ENCODE measurements around the gene C1orf53.
A peak's percentile ranks its signal among the peaks of the same experiment; 100 is the strongest.

The C1orf53 gene

GRCh38 chr1:197954718-197955418, 52.4 kb downstream of the C1orf53 start:
- TF ChIP-seq ZNF70 (CRISPR knock-in tag; IDR thresholded peaks at IDR 0.05) (no peak), TSHZ2 (CRISPR knock-in tag; IDR thresholded peaks at IDR 0.05) (no peak), ZNF565 (CRISPR knock-in tag; conservative IDR thresholded peaks at IDR 0.05; ENCODE audit: low read depth) (no peak), RARB (CRISPR knock-in tag; IDR thresholded peaks at IDR 0.05) (no peak), ZC3H10 (CRISPR knock-in tag; IDR thresholded peaks at IDR 0.05) (no peak)
- TF ChIP-seq, protein P1, sequence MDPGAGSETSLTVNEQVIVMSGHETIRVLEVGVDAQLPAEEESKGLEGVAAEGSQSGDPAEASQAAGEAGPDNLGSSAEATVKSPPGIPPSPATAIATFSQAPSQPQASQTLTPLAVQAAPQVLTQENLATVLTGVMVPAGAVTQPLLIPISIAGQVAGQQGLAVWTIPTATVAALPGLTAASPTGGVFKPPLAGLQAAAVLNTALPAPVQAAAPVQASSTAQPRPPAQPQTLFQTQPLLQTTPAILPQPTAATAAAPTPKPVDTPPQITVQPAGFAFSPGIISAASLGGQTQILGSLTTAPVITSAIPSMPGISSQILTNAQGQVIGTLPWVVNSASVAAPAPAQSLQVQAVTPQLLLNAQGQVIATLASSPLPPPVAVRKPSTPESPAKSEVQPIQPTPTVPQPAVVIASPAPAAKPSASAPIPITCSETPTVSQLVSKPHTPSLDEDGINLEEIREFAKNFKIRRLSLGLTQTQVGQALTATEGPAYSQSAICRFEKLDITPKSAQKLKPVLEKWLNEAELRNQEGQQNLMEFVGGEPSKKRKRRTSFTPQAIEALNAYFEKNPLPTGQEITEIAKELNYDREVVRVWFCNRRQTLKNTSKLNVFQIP (CRISPR knock-in tag; IDR thresholded peaks at IDR 0.05; ENCODE audit: borderline replicate concordance, low read depth): no peak
- peak; percentile 27; the same call in 2 of the 3 replicates for ATAC-seq

DNA sequence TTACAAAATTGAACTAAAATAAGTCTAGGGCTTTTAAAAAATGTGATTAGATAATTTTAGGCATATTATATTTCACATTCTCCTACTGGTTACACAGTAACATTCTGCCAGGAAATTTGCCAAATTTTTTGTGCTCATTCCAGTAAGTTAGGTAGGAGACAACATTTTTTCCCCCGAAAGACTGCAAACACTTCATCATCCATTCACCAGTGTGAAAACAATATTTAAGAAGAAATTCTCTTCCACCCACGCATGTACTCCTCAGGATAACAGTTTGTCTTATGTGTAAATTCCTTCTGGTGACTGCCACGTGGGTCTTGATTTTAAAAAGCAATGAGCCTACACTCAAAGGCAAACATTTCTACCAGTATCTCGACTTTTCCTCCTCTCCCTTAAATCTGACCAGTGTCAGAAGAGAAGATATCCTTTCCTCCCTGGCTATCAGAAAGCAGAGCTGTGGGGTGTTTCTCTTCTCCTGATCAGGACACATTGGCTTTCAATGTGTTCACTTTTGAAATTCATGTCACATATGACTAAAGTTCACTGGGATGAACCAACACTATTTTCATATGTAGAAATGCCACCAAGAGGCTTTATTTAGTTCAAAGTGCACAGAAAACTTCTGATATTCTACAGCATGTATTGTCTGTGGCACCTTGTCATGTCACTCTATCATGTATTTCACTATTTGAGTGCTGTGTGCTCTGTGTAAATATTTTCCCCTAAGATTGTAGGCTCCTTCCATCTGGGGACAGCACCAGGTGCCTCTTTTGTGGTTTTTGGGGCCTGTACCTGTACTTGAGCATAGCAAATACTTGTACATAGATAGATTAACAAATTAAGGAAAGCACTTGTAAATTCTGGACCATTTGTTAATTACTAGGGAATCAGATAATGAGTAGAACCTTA, 53.3 kb downstream of the C1orf53 start:
- peak; percentile 80 for ATAC-seq
- TF ChIP-seq, protein P1 (CRISPR knock-in tag; IDR thresholded peaks at IDR 0.05; ENCODE audit: borderline replicate concordance, low read depth): no peak
- TF ChIP-seq ZFP3 (CRISPR knock-in tag; IDR thresholded peaks at IDR 0.05) (no peak), OSR1 (CRISPR knock-in tag; IDR thresholded peaks at IDR 0.05) (no peak), ZNF70 (CRISPR knock-in tag; IDR thresholded peaks at IDR 0.05) (no peak), ISL1 (CRISPR knock-in tag; IDR thresholded peaks at IDR 0.05) (no peak), ZNF8 (CRISPR knock-in tag; IDR thresholded peaks at IDR 0.05) (no peak), TSHZ2 (CRISPR knock-in tag; IDR thresholded peaks at IDR 0.05) (no peak), GLIS3 (CRISPR knock-in tag; IDR thresholded peaks at IDR 0.05) (no peak), ZNF565 (CRISPR knock-in tag; conservative IDR thresholded peaks at IDR 0.05; ENCODE audit: low read depth) (no peak), ESRRG (CRISPR knock-in tag; IDR thresholded peaks at IDR 0.05) (no peak), CSRNP3 (CRISPR knock-in tag; IDR thresholded peaks at IDR 0.05) (no peak), CSDC2 (CRISPR knock-in tag; IDR thresholded peaks at IDR 0.05) (no peak)
- TF ChIP-seq, protein P2, sequence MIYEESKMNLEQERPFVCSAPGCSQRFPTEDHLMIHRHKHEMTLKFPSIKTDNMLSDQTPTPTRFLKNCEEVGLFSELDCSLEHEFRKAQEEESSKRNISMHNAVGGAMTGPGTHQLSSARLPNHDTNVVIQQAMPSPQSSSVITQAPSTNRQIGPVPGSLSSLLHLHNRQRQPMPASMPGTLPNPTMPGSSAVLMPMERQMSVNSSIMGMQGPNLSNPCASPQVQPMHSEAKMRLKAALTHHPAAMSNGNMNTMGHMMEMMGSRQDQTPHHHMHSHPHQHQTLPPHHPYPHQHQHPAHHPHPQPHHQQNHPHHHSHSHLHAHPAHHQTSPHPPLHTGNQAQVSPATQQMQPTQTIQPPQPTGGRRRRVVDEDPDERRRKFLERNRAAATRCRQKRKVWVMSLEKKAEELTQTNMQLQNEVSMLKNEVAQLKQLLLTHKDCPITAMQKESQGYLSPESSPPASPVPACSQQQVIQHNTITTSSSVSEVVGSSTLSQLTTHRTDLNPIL (CRISPR knock-in tag; IDR thresholded peaks at IDR 0.05; ENCODE audit: low read depth): no peak
- TF ChIP-seq, protein P3, sequence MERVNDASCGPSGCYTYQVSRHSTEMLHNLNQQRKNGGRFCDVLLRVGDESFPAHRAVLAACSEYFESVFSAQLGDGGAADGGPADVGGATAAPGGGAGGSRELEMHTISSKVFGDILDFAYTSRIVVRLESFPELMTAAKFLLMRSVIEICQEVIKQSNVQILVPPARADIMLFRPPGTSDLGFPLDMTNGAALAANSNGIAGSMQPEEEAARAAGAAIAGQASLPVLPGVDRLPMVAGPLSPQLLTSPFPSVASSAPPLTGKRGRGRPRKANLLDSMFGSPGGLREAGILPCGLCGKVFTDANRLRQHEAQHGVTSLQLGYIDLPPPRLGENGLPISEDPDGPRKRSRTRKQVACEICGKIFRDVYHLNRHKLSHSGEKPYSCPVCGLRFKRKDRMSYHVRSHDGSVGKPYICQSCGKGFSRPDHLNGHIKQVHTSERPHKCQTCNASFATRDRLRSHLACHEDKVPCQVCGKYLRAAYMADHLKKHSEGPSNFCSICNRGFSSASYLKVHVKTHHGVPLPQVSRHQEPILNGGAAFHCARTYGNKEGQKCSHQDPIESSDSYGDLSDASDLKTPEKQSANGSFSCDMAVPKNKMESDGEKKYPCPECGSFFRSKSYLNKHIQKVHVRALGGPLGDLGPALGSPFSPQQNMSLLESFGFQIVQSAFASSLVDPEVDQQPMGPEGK (CRISPR knock-in tag; IDR thresholded peaks at IDR 0.05; ENCODE audit: borderline replicate concordance): no peak

All from SK-N-SH treated with all-trans-retinoic acid at 6 μM for 48 hours (cell line).